ENCODE data around the gene TFCP2.

DNA sequence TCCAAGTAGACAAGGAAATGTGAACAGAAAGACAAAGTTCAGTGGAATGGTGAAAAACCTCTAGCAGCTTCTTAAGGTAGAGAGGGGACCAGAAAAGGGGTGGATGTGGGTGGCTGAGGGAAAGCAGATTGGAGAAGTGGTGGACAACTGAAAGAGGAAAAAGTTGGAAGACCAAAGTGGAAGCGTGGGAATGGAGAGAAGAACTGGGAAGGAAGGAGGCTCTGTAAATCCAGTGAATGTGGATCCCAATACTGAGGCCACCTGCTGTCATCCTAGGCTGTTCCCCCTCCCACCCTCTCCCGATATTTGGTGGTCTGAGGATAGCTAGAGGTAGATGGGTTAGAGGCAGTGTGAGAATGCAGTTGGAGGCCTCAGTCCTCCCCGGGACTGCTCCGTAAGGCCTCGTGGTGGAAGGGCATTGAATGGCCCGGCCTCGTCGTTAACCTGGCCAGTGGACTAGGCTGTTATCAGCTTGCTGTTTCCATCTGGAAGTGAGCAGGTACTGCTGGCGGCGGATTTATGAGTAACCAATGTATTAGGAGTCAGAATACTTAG, 45.7 kb upstream of the TFCP2 start:
- TF ChIP-seq, protein P1, sequence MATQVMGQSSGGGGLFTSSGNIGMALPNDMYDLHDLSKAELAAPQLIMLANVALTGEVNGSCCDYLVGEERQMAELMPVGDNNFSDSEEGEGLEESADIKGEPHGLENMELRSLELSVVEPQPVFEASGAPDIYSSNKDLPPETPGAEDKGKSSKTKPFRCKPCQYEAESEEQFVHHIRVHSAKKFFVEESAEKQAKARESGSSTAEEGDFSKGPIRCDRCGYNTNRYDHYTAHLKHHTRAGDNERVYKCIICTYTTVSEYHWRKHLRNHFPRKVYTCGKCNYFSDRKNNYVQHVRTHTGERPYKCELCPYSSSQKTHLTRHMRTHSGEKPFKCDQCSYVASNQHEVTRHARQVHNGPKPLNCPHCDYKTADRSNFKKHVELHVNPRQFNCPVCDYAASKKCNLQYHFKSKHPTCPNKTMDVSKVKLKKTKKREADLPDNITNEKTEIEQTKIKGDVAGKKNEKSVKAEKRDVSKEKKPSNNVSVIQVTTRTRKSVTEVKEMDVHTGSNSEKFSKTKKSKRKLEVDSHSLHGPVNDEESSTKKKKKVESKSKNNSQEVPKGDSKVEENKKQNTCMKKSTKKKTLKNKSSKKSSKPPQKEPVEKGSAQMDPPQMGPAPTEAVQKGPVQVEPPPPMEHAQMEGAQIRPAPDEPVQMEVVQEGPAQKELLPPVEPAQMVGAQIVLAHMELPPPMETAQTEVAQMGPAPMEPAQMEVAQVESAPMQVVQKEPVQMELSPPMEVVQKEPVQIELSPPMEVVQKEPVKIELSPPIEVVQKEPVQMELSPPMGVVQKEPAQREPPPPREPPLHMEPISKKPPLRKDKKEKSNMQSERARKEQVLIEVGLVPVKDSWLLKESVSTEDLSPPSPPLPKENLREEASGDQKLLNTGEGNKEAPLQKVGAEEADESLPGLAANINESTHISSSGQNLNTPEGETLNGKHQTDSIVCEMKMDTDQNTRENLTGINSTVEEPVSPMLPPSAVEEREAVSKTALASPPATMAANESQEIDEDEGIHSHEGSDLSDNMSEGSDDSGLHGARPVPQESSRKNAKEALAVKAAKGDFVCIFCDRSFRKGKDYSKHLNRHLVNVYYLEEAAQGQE (IDR thresholded peaks at IDR 0.05; ENCODE audit: low read depth) = no peak
- TF ChIP-seq YY1 (IDR thresholded peaks at IDR 0.05; ENCODE audit: low read depth) = no peak
- no peak for TF ChIP-seq CREB1 (IDR thresholded peaks at IDR 0.05; ENCODE audit: low read depth)
- TF ChIP-seq CEBPB (IDR thresholded peaks at IDR 0.05) = no peak
- no peak for TF ChIP-seq ZBTB7A (IDR thresholded peaks at IDR 0.05; ENCODE audit: low read depth)
- no peak for TF ChIP-seq NFIC (IDR thresholded peaks at IDR 0.05)
- TF ChIP-seq, protein P2, sequence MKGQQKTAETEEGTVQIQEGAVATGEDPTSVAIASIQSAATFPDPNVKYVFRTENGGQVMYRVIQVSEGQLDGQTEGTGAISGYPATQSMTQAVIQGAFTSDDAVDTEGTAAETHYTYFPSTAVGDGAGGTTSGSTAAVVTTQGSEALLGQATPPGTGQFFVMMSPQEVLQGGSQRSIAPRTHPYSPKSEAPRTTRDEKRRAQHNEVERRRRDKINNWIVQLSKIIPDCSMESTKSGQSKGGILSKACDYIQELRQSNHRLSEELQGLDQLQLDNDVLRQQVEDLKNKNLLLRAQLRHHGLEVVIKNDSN (IDR thresholded peaks at IDR 0.05) = no peak
- TF ChIP-seq FOXM1 (IDR thresholded peaks at IDR 0.05; ENCODE audit: borderline replicate concordance, low read depth) = no peak
- no peak for TF ChIP-seq RAD21 (IDR thresholded peaks at IDR 0.05; ENCODE audit: low read depth)

All from Ishikawa (cell line).